ENCODE results near the gene SLX4IP. TPM values are rescaled to one million over a fixed set of nuclear protein-coding genes. Genes with fewer than 3 reads are reported as not detected.

Gene SLX4IP
- total and polyA plus RNA-seq, 2 of the 13 experiments (the other 11 are each of a cell fraction or from before 2014, with no cell fraction given), result 3.6 to 7.3 TPM

DNA sequence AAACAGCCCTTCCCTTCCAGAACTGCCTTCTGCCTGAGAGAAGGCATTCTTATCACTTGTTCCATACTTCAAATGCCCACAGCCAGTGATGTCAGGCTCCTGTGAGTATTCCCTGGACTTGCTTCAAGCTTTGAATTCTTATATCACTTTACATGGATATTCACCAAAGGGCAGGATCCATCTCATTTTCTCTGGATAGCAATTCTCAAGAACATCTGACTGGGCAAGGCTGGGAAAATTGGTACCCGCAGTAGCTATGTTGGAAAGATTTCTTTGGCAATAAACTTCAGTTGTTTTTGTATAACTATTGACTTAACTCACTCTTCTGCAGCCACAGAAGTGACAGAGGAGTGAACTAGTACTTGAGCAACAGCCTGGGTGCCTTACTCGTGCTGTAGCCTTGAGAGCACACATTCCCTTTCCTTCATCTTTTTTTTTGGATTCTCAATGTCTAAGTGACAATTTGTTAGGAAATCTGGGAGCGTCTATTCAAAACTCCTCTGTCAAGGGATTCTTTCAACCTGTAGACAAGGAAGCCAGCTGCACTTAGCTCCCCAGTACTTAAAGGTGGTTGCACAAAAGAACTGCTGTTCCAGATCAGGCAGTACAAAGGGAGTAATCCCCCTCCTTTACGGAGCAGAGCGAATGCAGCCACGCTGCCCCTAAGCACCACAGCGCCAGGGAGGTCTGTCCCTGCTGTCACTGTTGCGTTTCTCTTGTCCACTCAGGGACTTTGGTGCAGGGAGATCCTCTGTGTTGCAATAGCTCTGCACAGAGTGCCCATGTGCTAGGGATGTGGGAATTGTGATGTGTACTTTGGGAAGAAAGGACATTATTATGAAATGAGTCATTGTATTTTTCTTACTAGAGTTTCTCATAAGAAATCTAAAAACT is 169.1 kb downstream of the SLX4IP start (continued):
- TF ChIP-seq GTF2F1 (IDR thresholded peaks at IDR 0.05; ENCODE audit: low read length) (0 out of 2 replicates have a peak, but pooled peaks have one; percentile 17), HINFP (CRISPR knock-in tag; IDR thresholded peaks at IDR 0.05; ENCODE audit: low read depth) (peak; percentile 89), ZNF329 (CRISPR knock-in tag; IDR thresholded peaks at IDR 0.05; ENCODE audit: low read depth) (no peak; the same call in 1 of the 2 replicates), ZBTB21 (CRISPR knock-in tag; IDR thresholded peaks at IDR 0.05) (no peak; the same call in none of the 2 replicates), TSC22D2 (CRISPR knock-in tag; IDR thresholded peaks at IDR 0.05; ENCODE audit: borderline replicate concordance) (peak; percentile 85; the same call in 1 of the 2 replicates), TBL1XR1 (IDR thresholded peaks at IDR 0.05; ENCODE audit: borderline replicate concordance, low read length, partially characterized antibody) (peak; percentile 79), BRF2 (CRISPR knock-in tag; IDR thresholded peaks at IDR 0.05) (no peak), ZBTB7A (CRISPR knock-in tag; IDR thresholded peaks at IDR 0.05) (peak; percentile 51; the same call in 1 of the 2 replicates), ZNF451 (CRISPR knock-in tag; IDR thresholded peaks at IDR 0.05) (peak; percentile 69), KDM2A (CRISPR knock-in tag; IDR thresholded peaks at IDR 0.05; ENCODE audit: borderline replicate concordance, low read depth) (peak; percentile 96), U2AF2 (IDR thresholded peaks at IDR 0.05; ENCODE audit: low read depth, low read length) (no peak), PPARG (CRISPR knock-in tag; conservative IDR thresholded peaks at IDR 0.05) (peak; percentile 88), HDAC1 (CRISPR knock-in tag; IDR thresholded peaks at IDR 0.05) (peak; percentile 97), ETV5 (CRISPR knock-in tag; IDR thresholded peaks at IDR 0.05; ENCODE audit: borderline replicate concordance) (peak; percentile 93), ZNF616 (CRISPR knock-in tag; IDR thresholded peaks at IDR 0.05; ENCODE audit: low read depth) (0 out of 2 replicates have a peak, but pooled peaks have one; percentile 28)
- TF ChIP-seq, protein P1, sequence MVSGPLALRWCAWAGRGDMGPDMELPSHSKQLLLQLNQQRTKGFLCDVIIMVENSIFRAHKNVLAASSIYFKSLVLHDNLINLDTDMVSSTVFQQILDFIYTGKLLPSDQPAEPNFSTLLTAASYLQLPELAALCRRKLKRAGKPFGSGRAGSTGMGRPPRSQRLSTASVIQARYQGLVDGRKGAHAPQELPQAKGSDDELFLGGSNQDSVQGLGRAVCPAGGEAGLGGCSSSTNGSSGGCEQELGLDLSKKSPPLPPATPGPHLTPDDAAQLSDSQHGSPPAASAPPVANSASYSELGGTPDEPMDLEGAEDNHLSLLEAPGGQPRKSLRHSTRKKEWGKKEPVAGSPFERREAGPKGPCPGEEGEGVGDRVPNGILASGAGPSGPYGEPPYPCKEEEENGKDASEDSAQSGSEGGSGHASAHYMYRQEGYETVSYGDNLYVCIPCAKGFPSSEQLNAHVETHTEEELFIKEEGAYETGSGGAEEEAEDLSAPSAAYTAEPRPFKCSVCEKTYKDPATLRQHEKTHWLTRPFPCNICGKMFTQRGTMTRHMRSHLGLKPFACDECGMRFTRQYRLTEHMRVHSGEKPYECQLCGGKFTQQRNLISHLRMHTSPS (CRISPR knock-in tag; IDR thresholded peaks at IDR 0.05; ENCODE audit: low read depth), result peak; percentile 76
- TF ChIP-seq, protein P2, sequence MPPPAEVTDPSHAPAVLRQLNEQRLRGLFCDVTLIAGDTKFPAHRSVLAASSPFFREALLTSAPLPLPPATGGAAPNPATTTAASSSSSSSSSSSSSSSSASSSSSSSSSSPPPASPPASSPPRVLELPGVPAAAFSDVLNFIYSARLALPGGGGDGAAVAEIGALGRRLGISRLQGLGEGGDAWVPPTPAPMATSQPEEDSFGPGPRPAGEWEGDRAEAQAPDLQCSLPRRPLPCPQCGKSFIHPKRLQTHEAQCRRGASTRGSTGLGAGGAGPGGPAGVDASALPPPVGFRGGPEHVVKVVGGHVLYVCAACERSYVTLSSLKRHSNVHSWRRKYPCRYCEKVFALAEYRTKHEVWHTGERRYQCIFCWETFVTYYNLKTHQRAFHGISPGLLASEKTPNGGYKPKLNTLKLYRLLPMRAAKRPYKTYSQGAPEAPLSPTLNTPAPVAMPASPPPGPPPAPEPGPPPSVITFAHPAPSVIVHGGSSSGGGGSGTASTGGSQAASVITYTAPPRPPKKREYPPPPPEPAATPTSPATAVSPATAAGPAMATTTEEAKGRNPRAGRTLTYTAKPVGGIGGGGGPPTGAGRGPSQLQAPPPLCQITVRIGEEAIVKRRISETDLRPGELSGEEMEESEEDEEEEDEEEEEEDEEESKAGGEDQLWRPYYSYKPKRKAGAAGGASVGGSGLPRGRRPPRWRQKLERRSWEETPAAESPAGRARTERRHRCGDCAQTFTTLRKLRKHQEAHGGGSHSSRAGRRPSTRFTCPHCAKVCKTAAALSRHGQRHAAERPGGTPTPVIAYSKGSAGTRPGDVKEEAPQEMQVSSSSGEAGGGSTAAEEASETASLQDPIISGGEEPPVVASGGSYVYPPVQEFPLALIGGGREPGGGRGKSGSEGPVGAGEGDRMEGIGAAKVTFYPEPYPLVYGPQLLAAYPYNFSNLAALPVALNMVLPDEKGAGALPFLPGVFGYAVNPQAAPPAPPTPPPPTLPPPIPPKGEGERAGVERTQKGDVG (CRISPR knock-in tag; IDR thresholded peaks at IDR 0.05; ENCODE audit: borderline replicate concordance), result peak; percentile 88
- TF ChIP-seq, protein P3, sequence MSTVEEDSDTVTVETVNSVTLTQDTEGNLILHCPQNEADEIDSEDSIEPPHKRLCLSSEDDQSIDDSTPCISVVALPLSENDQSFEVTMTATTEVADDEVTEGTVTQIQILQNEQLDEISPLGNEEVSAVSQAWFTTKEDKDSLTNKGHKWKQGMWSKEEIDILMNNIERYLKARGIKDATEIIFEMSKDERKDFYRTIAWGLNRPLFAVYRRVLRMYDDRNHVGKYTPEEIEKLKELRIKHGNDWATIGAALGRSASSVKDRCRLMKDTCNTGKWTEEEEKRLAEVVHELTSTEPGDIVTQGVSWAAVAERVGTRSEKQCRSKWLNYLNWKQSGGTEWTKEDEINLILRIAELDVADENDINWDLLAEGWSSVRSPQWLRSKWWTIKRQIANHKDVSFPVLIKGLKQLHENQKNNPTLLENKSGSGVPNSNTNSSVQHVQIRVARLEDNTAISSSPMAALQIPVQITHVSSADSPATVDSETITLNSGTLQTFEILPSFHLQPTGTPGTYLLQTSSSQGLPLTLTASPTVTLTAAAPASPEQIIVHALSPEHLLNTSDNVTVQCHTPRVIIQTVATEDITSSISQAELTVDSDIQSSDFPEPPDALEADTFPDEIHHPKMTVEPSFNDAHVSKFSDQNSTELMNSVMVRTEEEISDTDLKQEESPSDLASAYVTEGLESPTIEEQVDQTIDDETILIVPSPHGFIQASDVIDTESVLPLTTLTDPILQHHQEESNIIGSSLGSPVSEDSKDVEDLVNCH (CRISPR knock-in tag; IDR thresholded peaks at IDR 0.05), result no peak
